ENCODE data around the gene TRIM29. TPM values are rescaled to one million over a fixed set of nuclear protein-coding genes. Genes with fewer than 3 reads are reported as not detected.

The TRIM29 gene
- total RNA-seq, 2 donors from 2014 or later, result not detected

- Histone ChIP-seq H3K27me3 (ENCODE audit: control insufficient read depth, insufficient read depth, low read length, poor library complexity, severe bottlenecking) (peaks cover 56% of the 10 kb centered on the region), H3K4me1 (ENCODE audit: control insufficient read depth, insufficient read depth, low read length) (peaks cover 12% of the 10 kb centered on the region), H3K9ac (ENCODE audit: extremely low read depth, low read length, poor library complexity, severe bottlenecking) (no peak overlapping the region), H3K36me3 (ENCODE audit: control insufficient read depth, insufficient read depth, low read length) (no peaks in the 10 kb centered on the region), H3K9me3 (ENCODE audit: control insufficient read depth, low read length) (no peaks in the 10 kb centered on the region), H3K27ac (ENCODE audit: low read depth, low read length) (no peak overlapping the region), H3K4me3 (ENCODE audit: low read length) (no peak overlapping the region)
- peaks cover 16% of the 10 kb centered on the region for H3K4me1 Mint-ChIP-seq
- 80% methylated on average over 6 of the region's 6 CpGs; no CpG with 5 or more reads in 1 of the 2 experiments for WGBS, 2 experiments (ENCODE audit: insufficient coverage in 1 of 2, insufficient read length in 1 of 2)
- H3K9me3 Mint-ChIP-seq, result peaks cover 8% of the 10 kb centered on the region
- DNase-seq, result no peak
- no peak for TF ChIP-seq CTCF (conservative IDR thresholded peaks at IDR 0.05)
- no peak overlapping the region for H3K27ac Mint-ChIP-seq
- no peaks in the 10 kb centered on the region for H3K36me3 Mint-ChIP-seq (ENCODE audit: low read depth)
- no peak overlapping the region for H3K4me3 Mint-ChIP-seq
- peaks cover 85% of the 10 kb centered on the region for H3K27me3 Mint-ChIP-seq (ENCODE audit: insufficient read depth)
Measured at GRCh38 chr11:120107692-120108091, 30.2 kb downstream of the TRIM29 start.

- no peaks in the 10 kb centered on the region for H3K36me3 ChIP-seq (ENCODE audit: control insufficient read depth, insufficient read depth, low read length)
- no peak for DNase-seq
- H3K9me3 ChIP-seq (ENCODE audit: control insufficient read depth, low read length), result no peaks in the 10 kb centered on the region
- TF ChIP-seq CTCF (conservative IDR thresholded peaks at IDR 0.05), result no peak
- peaks cover 16% of the 10 kb centered on the region for H3K4me1 Mint-ChIP-seq
- peaks cover 46% of the 10 kb centered on the region for H3K27me3 ChIP-seq (ENCODE audit: control insufficient read depth, insufficient read depth, low read length, poor library complexity, severe bottlenecking)
- no peak overlapping the region for H3K4me3 Mint-ChIP-seq
- H3K27ac ChIP-seq (ENCODE audit: low read depth, low read length), result no peak overlapping the region
- 87 to 100% methylated on average over 8 to 11 of the region's 11 CpGs for WGBS, 2 experiments (ENCODE audit: insufficient coverage in 1 of 2, insufficient read length in 1 of 2)
- no peak overlapping the region for H3K27ac Mint-ChIP-seq
- no peaks in the 10 kb centered on the region for H3K36me3 Mint-ChIP-seq (ENCODE audit: low read depth)
- H3K9ac ChIP-seq (ENCODE audit: extremely low read depth, low read length, poor library complexity, severe bottlenecking), result no peak overlapping the region
- H3K27me3 Mint-ChIP-seq (ENCODE audit: insufficient read depth), result peaks cover 86% of the 10 kb centered on the region
- H3K4me1 ChIP-seq (ENCODE audit: control insufficient read depth, insufficient read depth, low read length), result peaks cover 12% of the 10 kb centered on the region
- peaks cover 8% of the 10 kb centered on the region for H3K9me3 Mint-ChIP-seq
- H3K4me3 ChIP-seq (ENCODE audit: low read length), result no peak overlapping the region
Measured at GRCh38 chr11:120106354-120107150, 31.4 kb downstream of the TRIM29 start.

GRCh38 chr11:120105576-120105975 is 32.3 kb downstream of the TRIM29 start:
- H3K9me3 ChIP-seq (ENCODE audit: control insufficient read depth, low read length), result no peaks in the 10 kb centered on the region

More at GRCh38 chr11:120105576-120105975, 32.3 kb downstream of the TRIM29 start:
- peaks cover 12% of the 10 kb centered on the region for H3K4me1 ChIP-seq (ENCODE audit: control insufficient read depth, insufficient read depth, low read length)
- no peak overlapping the region for H3K27ac Mint-ChIP-seq
- no peak overlapping the region for H3K4me3 ChIP-seq (ENCODE audit: low read length)
- H3K27me3 ChIP-seq (ENCODE audit: control insufficient read depth, insufficient read depth, low read length, poor library complexity, severe bottlenecking), result peaks cover 37% of the 10 kb centered on the region
- H3K4me1 Mint-ChIP-seq, result peaks cover 16% of the 10 kb centered on the region
- peaks cover 85% of the 10 kb centered on the region for H3K27me3 Mint-ChIP-seq (ENCODE audit: insufficient read depth)
- no peaks in the 10 kb centered on the region for H3K36me3 ChIP-seq (ENCODE audit: control insufficient read depth, insufficient read depth, low read length)
- TF ChIP-seq CTCF (conservative IDR thresholded peaks at IDR 0.05), result no peak
- peaks cover 8% of the 10 kb centered on the region for H3K9me3 Mint-ChIP-seq
- DNase-seq, result no peak
- no peak overlapping the region for H3K27ac ChIP-seq (ENCODE audit: low read depth, low read length)
- WGBS, 2 experiments (ENCODE audit: insufficient coverage in 1 of 2, insufficient read length in 1 of 2), result 84% methylated on average over 6 of the region's 6 CpGs; no CpG with 5 or more reads in 1 of the 2 experiments
- H3K36me3 Mint-ChIP-seq (ENCODE audit: low read depth), result no peaks in the 10 kb centered on the region
- no peak overlapping the region for H3K9ac ChIP-seq (ENCODE audit: extremely low read depth, low read length, poor library complexity, severe bottlenecking)
- no peak overlapping the region for H3K4me3 Mint-ChIP-seq
